Suppressor macrophage treated with lipopolysaccharide for 4 hours (primary cell): ENCODE data around the gene C1orf21.

Experiments
- DNase-seq: peaks from one replicate; pipeline ENCODE4 v3.0.0-alpha.2; 2020

Gene C1orf21

DNA sequence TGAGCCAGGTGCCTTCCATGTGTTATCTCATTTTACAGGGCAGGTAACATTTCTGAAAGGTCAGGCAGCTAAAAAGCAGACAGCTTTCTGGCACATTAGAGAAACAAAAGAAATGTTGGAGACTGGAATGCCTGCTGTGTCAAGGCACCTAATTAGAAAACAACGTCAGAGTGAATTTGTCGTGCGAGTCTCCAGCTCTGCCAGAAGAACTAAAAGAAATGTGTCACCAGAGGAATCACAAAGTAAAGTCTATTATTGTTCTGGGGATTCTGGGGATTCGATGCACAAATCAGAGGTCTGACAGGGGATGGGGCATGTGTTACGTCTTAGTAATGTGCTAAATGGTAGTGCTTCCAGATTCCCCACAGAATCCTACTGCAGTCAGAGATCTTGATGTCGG, 278.5 kb downstream of the C1orf21 start:
- DNase-seq = no peak

DNA sequence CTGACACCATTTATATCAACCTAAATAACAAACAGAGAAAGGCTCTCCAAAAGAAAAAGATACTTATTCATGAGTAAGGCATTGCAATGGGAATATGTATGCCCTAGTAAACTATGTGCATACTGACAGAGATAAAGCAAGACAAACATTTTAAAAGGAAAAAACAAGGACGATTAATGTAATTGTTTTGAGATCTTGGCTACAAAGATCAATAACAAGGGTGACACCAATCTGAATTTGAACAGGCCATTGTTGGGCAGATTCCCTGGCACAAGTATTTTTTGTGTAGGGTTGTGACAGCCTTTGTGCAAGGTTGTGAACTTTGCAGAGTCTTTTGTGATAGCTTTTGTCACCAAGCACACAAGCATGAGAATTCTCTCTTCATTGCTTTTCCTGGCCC, 282.6 kb downstream of the C1orf21 start:
- DNase-seq = no peak

DNA sequence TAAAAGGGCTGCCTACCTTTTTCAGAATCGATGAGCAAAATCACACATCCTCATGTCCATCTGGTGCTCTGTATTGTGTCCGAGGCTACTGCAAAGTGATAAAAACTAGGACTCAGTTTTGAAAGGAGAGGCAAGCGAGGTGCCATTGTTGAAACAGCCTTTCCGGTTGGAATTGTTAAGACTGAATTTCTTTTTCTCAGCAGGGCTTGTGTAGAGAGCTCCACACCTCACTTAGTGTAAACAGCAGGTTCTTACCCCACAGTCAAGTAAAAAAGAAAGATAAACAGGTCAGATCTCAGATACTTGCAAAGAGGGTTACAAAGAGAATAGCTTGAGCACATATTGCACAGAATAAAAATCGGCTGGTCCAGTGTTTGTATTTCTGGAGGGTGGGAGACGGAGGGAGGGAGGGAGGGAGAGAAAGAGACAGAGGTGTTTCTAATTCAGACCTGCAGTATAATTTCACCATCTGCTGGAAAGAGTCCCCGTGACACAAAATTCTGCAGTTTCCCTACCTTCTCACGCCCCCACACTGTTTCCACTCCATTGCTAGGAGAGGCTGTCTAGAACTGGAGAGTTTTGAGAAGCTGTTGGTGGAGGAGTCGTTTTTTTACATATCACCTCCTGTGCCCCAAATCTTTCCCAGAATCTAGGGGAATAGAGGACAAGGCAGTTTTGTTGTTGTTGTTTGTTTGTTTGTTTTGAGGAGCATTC, 285.3 kb downstream of the C1orf21 start:
- no peak for DNase-seq

DNA sequence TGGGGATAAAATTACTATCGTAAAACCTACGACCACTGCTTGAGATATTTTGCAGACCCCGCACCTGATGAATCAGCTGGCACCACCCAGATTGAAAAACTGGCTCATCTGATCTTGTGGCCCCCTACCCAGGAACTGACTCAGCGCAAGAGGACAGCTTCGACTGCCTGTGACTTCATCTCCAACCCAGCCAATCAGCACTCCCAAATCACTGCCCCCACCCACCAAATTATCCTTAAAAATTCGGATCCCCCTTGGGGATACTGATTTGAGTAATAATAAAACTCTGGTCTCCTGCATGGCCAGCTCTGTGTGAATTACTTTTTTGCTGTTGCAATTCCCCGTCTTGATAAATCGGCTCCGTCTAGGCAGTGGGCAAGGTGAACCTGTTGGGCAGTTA, 286.5 kb downstream of the C1orf21 start:
- DNase-seq = no peak

DNA sequence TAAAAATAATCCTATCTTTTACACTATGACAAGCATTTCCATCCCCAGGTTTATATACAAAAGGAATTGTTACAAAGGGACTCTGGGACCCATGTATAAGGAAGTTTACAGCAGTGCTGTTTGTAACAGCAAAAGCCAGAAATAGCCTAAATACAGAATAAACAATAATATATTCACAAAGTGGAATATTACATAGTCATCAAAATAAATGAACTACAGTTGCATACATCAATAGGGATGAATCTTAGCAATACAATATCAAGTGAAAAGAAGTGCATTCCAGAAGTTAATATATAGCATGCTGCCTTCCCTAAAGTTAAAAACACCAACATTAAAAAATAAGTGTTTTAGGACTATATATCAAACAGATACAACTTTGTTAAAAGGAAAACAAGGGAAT, 290.5 kb downstream of the C1orf21 start:
- DNase-seq = no peak
